ENCODE data around the gene NME9.

NME9 gene

DNA sequence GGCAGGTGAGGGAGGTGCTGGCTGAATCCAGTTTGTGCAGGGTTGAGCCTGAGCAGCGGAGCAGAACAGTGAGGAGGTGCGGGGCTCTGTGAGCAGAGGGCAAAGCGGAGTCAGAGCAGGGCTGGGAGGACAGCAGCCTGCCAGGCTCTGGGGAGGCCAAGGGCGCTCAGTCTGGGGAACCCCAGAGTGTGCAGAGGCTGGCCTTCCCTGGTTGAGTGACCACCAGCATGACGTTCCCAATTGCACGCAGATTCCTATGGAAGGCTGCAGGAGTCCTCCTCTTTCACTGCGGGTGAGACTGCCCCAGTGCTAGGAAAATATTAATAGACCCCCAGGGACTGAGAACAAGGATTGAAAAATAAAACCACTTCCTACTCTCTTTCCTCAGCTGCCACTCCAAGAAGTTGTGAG, 31.9 kb upstream of the NME9 start:
- Histone ChIP-seq H3K27me3 (ENCODE audit: insufficient read depth, low read length) (no peaks in the 10 kb centered on the region), H3K4me1 (ENCODE audit: insufficient read depth, low read length) (0 out of 2 replicates have a peak, but pooled peaks cover 4% of the 10 kb centered on the region), H3K9ac (ENCODE audit: low read depth, low read length) (no peak overlapping the region; the same call in 1 of the 2 replicates), H3K9me3 (ENCODE audit: insufficient read depth, low read depth, low read length) (no peaks in the 10 kb centered on the region), H3K27ac (ENCODE audit: low read depth, low read length) (no peak overlapping the region), H3K36me3 (ENCODE audit: insufficient read depth, low read length) (no peaks in the 10 kb centered on the region), H3K4me3 (ENCODE audit: low read length) (no peak overlapping the region)
- 95% methylated on average over 7 of the region's 7 CpGs for WGBS

DNA sequence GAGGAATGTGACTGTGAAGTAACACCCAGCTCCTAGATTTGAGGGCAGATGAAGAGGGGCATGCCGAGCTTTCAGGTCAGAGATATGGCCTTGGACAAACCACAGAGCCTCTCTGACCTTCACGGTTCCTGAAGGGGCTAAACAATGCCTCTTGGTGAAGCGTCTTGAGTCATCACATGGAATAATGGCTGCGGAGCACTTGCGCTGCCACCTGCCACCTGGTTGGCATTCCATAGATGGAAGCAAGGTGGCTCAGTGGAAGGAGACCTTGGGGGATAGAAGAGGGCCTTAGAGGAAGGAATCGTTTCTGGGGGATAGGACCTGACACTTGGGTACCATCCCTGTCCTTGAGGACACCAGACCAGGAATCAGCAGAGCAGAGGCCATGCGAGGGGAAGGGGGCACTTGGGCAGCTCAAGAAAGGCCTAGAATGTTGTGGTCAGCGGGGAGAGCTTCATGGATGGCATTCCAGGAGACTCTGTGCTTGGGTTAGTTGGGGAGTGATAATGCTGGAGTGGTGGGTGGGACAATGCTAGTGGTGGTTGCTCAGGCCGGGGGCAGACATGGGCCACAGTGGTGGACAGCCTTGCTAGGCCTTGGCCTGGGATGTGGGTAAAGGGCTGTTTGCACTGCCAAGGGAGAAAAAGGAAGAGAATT, 31.3 kb upstream of the NME9 start:
- no peak overlapping the region for H3K27ac ChIP-seq (ENCODE audit: low read depth, low read length)
- no peaks in the 10 kb centered on the region for H3K9me3 ChIP-seq (ENCODE audit: insufficient read depth, low read depth, low read length)
- 0 out of 2 replicates have a peak, but pooled peaks cover 4% of the 10 kb centered on the region for H3K4me1 ChIP-seq (ENCODE audit: insufficient read depth, low read length)
- 93% methylated on average over 9 of the region's 9 CpGs for WGBS
- no peaks in the 10 kb centered on the region for H3K27me3 ChIP-seq (ENCODE audit: insufficient read depth, low read length)
- no peak overlapping the region for H3K4me3 ChIP-seq (ENCODE audit: low read length)
- no peak overlapping the region; the same call in 1 of the 2 replicates for H3K9ac ChIP-seq (ENCODE audit: low read depth, low read length)
- H3K36me3 ChIP-seq (ENCODE audit: insufficient read depth, low read length), result no peaks in the 10 kb centered on the region

DNA sequence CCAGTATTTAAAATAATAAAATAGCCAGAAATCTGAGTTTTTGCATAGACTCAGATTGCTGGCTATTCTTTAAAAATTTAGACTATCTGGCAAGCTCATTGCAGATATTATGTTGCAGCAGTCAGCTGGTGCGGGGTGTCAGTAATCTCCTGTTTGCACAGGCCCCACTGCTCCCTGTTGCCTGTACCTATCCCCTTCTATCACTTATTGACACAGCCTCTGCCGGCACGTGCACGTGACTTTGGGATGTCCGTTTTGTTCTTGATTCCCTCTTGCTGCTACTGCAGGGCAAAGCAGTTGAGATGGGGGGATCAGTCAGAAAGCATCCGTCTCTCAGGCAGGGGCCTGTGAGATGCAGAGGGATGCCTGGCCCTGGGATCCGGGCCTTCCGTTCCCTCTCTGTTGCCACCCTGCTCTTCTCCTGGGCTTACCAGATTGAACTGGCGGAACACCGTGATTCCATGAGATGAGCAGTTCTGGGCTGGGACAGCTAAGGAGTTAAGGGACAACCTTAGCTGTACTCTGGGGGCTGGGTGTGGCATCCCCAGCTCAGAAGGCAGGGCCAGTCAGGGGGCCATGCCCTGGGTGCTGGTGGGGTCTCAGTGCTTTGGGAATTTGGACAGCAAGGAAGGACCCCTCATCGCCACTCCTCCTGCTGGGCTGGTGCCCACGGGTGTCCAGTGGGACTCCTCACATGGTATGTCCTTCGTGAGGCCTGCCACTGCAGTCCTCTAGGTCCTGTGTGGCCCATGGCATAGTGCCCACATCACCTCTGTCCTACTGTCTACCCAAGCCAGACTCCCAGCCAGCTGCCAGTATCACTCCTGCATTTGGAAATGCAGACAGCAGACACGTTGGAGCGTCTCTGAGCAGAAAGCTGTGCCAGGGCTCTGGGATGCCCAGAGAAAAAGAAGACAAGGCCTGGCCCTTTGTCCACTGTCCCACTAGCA, 30.5 kb upstream of the NME9 start:
- 0 out of 2 replicates have a peak, but pooled peaks cover 4% of the 10 kb centered on the region for H3K4me1 ChIP-seq (ENCODE audit: insufficient read depth, low read length)
- no peaks in the 10 kb centered on the region for H3K27me3 ChIP-seq (ENCODE audit: insufficient read depth, low read length)
- H3K36me3 ChIP-seq (ENCODE audit: insufficient read depth, low read length), result no peaks in the 10 kb centered on the region
- WGBS, result 94% methylated on average over 15 of the region's 15 CpGs
- H3K27ac ChIP-seq (ENCODE audit: low read depth, low read length), result no peak overlapping the region
- H3K9me3 ChIP-seq (ENCODE audit: insufficient read depth, low read depth, low read length), result no peaks in the 10 kb centered on the region
- H3K9ac ChIP-seq (ENCODE audit: low read depth, low read length), result no peak overlapping the region
- H3K4me3 ChIP-seq (ENCODE audit: low read length), result no peak overlapping the region

DNA sequence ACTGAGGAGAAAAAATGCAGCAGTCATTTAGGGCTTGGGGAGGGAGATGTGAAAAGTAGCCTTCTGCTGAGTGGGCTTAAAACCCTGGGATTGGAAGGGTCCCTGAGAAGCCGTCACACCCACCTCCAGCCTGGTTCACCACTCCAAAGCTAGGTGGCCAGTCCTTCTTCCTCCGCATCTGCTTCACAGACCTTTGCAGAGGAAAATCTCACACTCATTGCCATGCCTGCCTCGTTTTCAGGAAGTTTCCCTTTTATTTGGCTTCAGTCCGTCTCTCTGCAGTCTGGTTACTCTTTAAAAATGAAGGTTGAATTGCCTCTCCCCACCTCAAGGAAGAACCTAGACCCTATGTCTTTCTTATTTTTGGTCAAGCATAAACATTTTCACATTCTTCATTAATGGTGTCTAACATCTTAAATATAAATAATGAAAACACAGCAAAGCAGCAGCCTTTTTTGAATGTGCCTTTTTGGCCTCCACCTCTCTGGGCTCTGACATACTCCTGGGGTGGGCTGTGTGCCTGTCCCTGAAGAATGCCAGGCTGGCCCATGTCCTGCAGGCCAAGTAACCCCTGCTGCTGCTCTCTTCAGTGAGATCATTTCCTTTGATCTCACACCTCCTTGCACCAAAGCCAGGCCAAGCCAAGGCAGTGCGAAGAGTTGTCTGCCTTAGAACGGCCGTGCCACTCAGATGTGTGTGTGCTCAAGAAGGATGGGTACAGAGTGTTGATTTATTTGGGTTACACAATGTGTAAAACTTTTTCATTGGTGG, 29.7 kb upstream of the NME9 start:
- H3K27me3 ChIP-seq (ENCODE audit: insufficient read depth, low read length), result no peaks in the 10 kb centered on the region
- 85% methylated on average over 7 of the region's 7 CpGs for WGBS

DNA sequence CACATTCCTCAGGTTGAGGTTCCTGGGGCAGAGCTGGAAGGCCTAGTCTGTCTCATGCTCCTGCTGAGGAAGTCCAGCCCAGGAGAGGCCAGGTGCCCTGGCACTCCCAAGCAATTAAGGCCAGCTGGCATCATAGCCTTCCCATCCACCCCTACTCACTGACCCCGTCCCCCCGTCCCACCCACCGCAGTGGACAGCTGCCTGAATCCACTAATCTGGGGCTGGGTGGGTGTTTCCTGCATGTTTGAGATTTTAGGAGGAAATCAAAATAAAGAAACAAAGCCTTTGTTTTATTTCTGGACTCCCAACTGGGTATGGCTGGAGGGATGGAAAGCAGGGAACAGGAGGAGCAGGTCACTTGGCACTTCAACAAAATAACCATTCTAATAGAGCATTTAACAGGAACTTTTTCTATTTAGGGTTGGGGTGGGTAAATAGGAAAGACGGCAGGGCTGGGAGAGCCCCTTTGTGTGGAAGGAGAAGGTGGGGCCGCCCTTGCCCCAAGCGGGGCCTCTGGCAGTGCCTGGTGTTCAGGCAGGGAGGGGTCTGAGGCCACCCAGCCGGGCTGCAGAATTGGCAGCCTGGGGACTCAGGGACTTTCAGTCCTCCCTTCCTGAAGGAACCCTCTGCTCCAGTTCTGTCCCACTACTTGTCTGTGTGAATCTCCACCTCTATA, 27.2 kb upstream of the NME9 start:
- Histone ChIP-seq H3K4me1 (ENCODE audit: insufficient read depth, low read length) (0 out of 2 replicates have a peak, but pooled peaks cover 4% of the 10 kb centered on the region), H3K9ac (ENCODE audit: low read depth, low read length) (no peak overlapping the region), H3K27me3 (ENCODE audit: insufficient read depth, low read length) (no peaks in the 10 kb centered on the region), H3K9me3 (ENCODE audit: insufficient read depth, low read depth, low read length) (no peaks in the 10 kb centered on the region), H3K27ac (ENCODE audit: low read depth, low read length) (no peak overlapping the region), H3K4me3 (ENCODE audit: low read length) (no peak overlapping the region), H3K36me3 (ENCODE audit: insufficient read depth, low read length) (no peaks in the 10 kb centered on the region)
- 85% methylated on average over 7 of the region's 7 CpGs for WGBS

More for the DNA sequence above, 29.7 kb upstream of the NME9 start:
- Histone ChIP-seq H3K4me1 (ENCODE audit: insufficient read depth, low read length) (0 out of 2 replicates have a peak, but pooled peaks cover 4% of the 10 kb centered on the region), H3K4me3 (ENCODE audit: low read length) (no peak overlapping the region), H3K9ac (ENCODE audit: low read depth, low read length) (no peak overlapping the region), H3K27ac (ENCODE audit: low read depth, low read length) (no peak overlapping the region), H3K9me3 (ENCODE audit: insufficient read depth, low read depth, low read length) (no peaks in the 10 kb centered on the region), H3K36me3 (ENCODE audit: insufficient read depth, low read length) (no peaks in the 10 kb centered on the region)

DNA sequence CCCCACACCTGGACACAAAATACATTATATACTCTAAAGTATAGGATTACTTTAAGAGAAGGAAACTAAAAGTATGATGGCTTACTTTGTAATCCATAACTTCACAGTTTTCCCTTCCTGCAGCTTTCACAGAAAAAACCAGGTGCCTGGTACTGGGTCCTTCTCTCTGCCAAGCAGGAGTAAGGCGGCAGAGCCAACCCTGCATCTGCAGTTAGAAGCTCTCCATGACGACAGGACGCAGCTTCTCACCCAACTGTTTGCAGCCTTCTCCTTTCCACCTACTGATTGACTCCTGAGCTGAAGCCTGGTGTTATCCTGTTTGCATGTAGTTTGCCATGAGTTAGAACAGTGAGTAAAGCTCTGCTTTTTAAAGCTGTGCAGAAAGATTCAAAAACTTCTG, 25.4 kb upstream of the NME9 start:
- Histone ChIP-seq H3K4me1 (ENCODE audit: insufficient read depth, low read length) (0 out of 2 replicates have a peak, but pooled peaks cover 9% of the 10 kb centered on the region), H3K9ac (ENCODE audit: low read depth, low read length) (no peak overlapping the region), H3K27me3 (ENCODE audit: insufficient read depth, low read length) (no peaks in the 10 kb centered on the region), H3K27ac (ENCODE audit: low read depth, low read length) (no peak overlapping the region), H3K4me3 (ENCODE audit: low read length) (no peak overlapping the region), H3K9me3 (ENCODE audit: insufficient read depth, low read depth, low read length) (no peaks in the 10 kb centered on the region), H3K36me3 (ENCODE audit: insufficient read depth, low read length) (no peaks in the 10 kb centered on the region)
- 92% methylated on average over 3 of the region's 3 CpGs for WGBS

DNA sequence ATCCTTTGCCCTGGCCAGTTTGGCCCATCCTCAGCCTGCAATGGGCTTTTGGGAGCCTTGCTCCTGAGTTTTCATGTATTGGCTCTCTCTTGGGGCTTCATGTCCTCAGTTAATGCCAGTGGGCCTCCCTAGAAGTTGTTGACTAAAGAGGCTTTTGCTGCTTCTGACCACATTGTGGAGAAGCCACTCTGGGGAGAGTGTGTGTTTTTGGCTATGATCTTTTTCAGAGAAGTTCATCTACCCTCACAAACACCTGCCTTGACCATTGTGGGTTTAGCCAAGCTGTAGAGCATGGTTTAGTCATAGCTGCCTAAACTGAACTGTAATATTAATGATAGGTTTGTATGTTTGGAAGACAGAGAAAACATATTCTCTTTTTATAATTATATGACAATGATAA, 24.7 kb upstream of the NME9 start:
- no peaks in the 10 kb centered on the region for H3K36me3 ChIP-seq (ENCODE audit: insufficient read depth, low read length)
- no peaks in the 10 kb centered on the region for H3K27me3 ChIP-seq (ENCODE audit: insufficient read depth, low read length)
- no peak overlapping the region for H3K4me3 ChIP-seq (ENCODE audit: low read length)
- no peak overlapping the region for H3K27ac ChIP-seq (ENCODE audit: low read depth, low read length)
- H3K9ac ChIP-seq (ENCODE audit: low read depth, low read length), result no peak overlapping the region
- H3K4me1 ChIP-seq (ENCODE audit: insufficient read depth, low read length), result 0 out of 2 replicates have a peak, but pooled peaks cover 10% of the 10 kb centered on the region
- no peaks in the 10 kb centered on the region for H3K9me3 ChIP-seq (ENCODE audit: insufficient read depth, low read depth, low read length)

DNA sequence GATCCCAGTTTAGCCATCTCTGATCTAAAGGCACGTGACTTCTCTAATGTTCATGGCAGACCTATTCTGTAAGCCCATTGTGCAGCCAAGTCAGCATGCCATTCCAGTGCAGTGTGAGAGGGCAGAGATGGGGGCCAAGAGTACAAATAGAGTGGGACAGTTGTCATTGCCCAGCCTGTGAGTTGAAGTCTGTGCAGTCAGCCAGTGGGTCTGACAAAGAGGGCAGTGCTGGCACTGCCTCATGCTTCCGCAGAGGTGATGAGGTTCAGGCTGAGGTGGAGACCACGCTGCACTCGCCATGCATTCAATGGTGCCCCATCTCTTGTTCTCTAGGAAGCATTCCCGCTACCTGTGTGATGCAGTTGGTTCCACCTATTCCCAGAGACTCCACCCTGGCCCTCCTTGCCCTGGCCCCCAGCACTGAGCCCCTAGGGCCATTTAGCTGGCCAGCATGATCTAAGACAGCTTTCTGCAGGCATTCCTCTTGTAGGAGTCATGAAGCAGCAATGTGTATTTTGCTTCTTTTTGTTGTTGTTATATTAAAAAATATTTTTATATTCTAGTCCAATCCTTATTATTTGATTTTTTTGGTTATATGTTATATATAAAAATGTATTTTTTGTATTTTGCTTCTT, 22.4 kb upstream of the NME9 start:
- 0 out of 2 replicates have a peak, but pooled peaks cover 9% of the 10 kb centered on the region for H3K4me1 ChIP-seq (ENCODE audit: insufficient read depth, low read length)
- no peaks in the 10 kb centered on the region for H3K36me3 ChIP-seq (ENCODE audit: insufficient read depth, low read length)
- H3K4me3 ChIP-seq (ENCODE audit: low read length), result no peak overlapping the region
- H3K9me3 ChIP-seq (ENCODE audit: insufficient read depth, low read depth, low read length), result no peaks in the 10 kb centered on the region
- no peak overlapping the region for H3K9ac ChIP-seq (ENCODE audit: low read depth, low read length)
- WGBS, result 95% methylated on average over 5 of the region's 5 CpGs
- no peaks in the 10 kb centered on the region for H3K27me3 ChIP-seq (ENCODE audit: insufficient read depth, low read length)
- no peak overlapping the region for H3K27ac ChIP-seq (ENCODE audit: low read depth, low read length)

DNA sequence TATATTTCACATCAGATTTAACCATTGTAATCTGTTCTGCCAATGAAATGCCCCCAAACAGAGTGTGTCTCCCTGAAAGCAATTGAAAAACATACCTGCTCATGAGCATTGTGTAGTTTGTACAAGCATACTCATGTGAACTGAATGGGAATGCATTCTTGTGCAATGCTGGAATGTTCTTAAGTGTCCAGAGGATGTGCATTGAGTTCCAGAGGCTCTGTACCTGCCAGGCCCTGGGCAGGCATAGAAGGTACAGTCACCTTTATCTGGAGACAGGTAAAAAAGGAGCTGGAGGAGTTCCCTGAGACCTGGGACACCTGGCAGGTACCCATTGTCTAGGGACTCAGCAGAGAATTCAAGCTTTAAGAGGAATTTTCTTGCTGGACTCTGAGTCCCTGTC, 21.5 kb upstream of the NME9 start:
- Histone ChIP-seq H3K36me3 (ENCODE audit: insufficient read depth, low read length) (no peaks in the 10 kb centered on the region), H3K4me1 (ENCODE audit: insufficient read depth, low read length) (0 out of 2 replicates have a peak, but pooled peaks cover 5% of the 10 kb centered on the region)

More for the DNA sequence above, 21.5 kb upstream of the NME9 start:
- no peaks in the 10 kb centered on the region for H3K9me3 ChIP-seq (ENCODE audit: insufficient read depth, low read depth, low read length)
- H3K27ac ChIP-seq (ENCODE audit: low read depth, low read length), result no peak overlapping the region
- H3K9ac ChIP-seq (ENCODE audit: low read depth, low read length), result no peak overlapping the region
- H3K4me3 ChIP-seq (ENCODE audit: low read length), result no peak overlapping the region
- no peaks in the 10 kb centered on the region; the same call in 1 of the 2 replicates for H3K27me3 ChIP-seq (ENCODE audit: insufficient read depth, low read length)
